HG02938 (cell line): ENCODE measurements around the gene LAMC1.
"Not testable (repeated sequence)": the region's sequence is repeated elsewhere in the genome, so short reads cannot be mapped to it uniquely, and the experiment has no call there.

Experiments used
- ATAC-seq: cut with Tn5 transposase; IDR thresholded peaks from one replicate; pipeline ENCODE4 v1.9.1; 2021; ENCODE audit warnings: mild to moderate bottlenecking, moderate library complexity; ENCODE audit not compliant: unreplicated experiment

The LAMC1 gene

GRCh38 chr1:183043254-183043653, 20.0 kb downstream of the LAMC1 start:
- no peak for ATAC-seq

GRCh38 chr1:183043872-183044854, 20.9 kb downstream of the LAMC1 start:
- ATAC-seq, result no peak

- no peak for ATAC-seq
Observed at GRCh38 chr1:183044893-183045649, 21.9 kb downstream of the LAMC1 start.

GRCh38 chr1:183048087-183049085, 25.2 kb downstream of the LAMC1 start:
- ATAC-seq, result peak; percentile 99

- ATAC-seq, result no peak
Observed at GRCh38 chr1:183051546-183051945, 28.3 kb downstream of the LAMC1 start.

- no peak for ATAC-seq
Observed at GRCh38 chr1:183052861-183053260, 29.6 kb downstream of the LAMC1 start.

- ATAC-seq, result no peak
Observed at GRCh38 chr1:183058851-183059502, 35.8 kb downstream of the LAMC1 start.

- ATAC-seq, result no peak
Observed at GRCh38 chr1:183061194-183061593, 38.0 kb downstream of the LAMC1 start.

GRCh38 chr1:183063349-183063748, 40.1 kb downstream of the LAMC1 start:
- ATAC-seq, result no peak

- no peak for ATAC-seq
Observed at GRCh38 chr1:183065168-183065706, 42.0 kb downstream of the LAMC1 start.

- not testable (repeated sequence) for ATAC-seq
Observed at GRCh38 chr1:183066432-183066831, 43.2 kb downstream of the LAMC1 start.

GRCh38 chr1:183069562-183070216, 46.5 kb downstream of the LAMC1 start:
- ATAC-seq, result no peak

- no peak for ATAC-seq
Observed at GRCh38 chr1:183070234-183070922, 47.2 kb downstream of the LAMC1 start.

GRCh38 chr1:183070923-183071618, 47.9 kb downstream of the LAMC1 start:
- peak; percentile 88 for ATAC-seq

- not testable (repeated sequence) for ATAC-seq
Observed at GRCh38 chr1:183072595-183072994, 49.4 kb downstream of the LAMC1 start.

GRCh38 chr1:183073320-183073719, 50.1 kb downstream of the LAMC1 start:
- no peak for ATAC-seq

- no peak for ATAC-seq
Observed at GRCh38 chr1:183074215-183074614, 51.0 kb downstream of the LAMC1 start.

GRCh38 chr1:183075861-183076260, 52.6 kb downstream of the LAMC1 start:
- no peak for ATAC-seq
